GM18520 (cell line): ENCODE results near the gene PLCG1.
"Not testable (repeated sequence)": the region's sequence is repeated elsewhere in the genome, so short reads cannot be mapped to it uniquely, and the experiment has no call there.

Source experiments
- ATAC-seq: cut with Tn5 transposase; IDR thresholded peaks from one replicate; pipeline ENCODE4 v1.9.1; 2021; ENCODE audit not compliant: unreplicated experiment

Gene PLCG1

GRCh38 chr20:41124451-41125094 is 12.8 kb upstream of the PLCG1 start:
- ATAC-seq = no peak

- ATAC-seq = no peak
These were observed 11.5 kb upstream of the PLCG1 start for GRCh38 chr20:41125530-41126457.

DNA sequence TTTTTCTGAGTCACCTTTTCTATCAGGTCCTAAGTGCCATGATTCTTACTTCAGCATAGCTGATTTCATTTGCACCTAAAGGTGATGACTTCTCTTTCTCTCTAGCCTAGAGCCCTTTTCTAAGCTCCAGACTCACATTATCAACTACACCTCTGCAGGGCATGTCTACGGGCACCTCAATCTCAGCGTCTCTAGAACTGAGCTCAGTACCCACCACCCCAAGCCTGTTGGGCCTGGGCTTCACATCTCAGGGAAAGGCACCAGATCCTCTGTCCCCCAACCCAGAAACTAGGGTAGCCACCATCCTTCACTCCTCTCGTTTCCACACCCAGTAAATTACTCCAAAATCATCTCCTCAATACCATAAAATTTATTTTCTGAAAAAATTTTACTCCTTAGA is 10.6 kb upstream of the PLCG1 start:
- ATAC-seq = no peak

GRCh38 chr20:41128317-41128716 is 9.0 kb upstream of the PLCG1 start:
- ATAC-seq = not testable (repeated sequence)

DNA sequence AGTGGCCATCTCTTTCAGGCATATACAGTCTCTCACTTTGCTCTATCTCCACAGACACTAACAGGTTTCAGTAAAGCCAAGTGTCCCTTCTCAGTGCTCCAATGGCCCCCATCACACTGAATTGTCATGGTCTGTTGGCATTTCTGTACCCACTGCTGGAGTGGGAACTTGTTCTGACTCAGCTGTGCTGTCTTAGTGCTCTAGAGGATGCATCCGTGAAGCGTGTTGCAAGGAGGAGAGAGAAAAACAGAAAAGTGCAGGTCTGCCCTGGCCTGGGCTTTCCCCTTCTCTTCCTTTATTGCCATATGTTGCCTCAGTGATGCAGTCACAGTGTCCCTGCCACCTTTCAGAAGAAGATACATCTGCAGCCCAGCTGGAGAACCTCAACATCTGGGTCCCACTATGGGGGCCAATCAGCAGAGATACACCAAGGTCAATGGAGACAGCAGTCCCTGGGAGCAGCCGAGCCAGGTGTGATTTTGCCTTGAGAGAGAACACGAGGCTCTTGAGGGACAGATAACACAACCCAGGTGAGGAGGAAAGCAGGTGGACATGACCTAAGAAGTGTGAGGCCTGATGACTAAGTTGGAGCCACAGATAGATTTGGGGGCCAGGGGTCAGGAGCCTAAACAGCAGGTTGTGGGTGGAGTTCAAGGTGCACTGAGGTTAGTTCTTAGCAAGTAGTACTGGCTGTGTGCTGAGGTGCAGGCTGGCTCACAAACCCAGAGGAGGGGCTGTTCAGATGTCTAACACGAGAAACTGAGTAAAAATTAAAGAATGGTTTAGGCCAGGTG is 5.6 kb upstream of the PLCG1 start:
- peak; percentile 31 for ATAC-seq

- not testable (repeated sequence) for ATAC-seq
These were observed 5.0 kb upstream of the PLCG1 start for GRCh38 chr20:41132388-41132775.

GRCh38 chr20:41133709-41134361 is 3.5 kb upstream of the PLCG1 start:
- peak; percentile 48 for ATAC-seq

- no peak for ATAC-seq
These were observed 2.8 kb upstream of the PLCG1 start for GRCh38 chr20:41134362-41135186.

GRCh38 chr20:41135187-41135887 is 2.0 kb upstream of the PLCG1 start:
- no peak for ATAC-seq

GRCh38 chr20:41135888-41136679 is 1.3 kb upstream of the PLCG1 start:
- no peak for ATAC-seq

DNA sequence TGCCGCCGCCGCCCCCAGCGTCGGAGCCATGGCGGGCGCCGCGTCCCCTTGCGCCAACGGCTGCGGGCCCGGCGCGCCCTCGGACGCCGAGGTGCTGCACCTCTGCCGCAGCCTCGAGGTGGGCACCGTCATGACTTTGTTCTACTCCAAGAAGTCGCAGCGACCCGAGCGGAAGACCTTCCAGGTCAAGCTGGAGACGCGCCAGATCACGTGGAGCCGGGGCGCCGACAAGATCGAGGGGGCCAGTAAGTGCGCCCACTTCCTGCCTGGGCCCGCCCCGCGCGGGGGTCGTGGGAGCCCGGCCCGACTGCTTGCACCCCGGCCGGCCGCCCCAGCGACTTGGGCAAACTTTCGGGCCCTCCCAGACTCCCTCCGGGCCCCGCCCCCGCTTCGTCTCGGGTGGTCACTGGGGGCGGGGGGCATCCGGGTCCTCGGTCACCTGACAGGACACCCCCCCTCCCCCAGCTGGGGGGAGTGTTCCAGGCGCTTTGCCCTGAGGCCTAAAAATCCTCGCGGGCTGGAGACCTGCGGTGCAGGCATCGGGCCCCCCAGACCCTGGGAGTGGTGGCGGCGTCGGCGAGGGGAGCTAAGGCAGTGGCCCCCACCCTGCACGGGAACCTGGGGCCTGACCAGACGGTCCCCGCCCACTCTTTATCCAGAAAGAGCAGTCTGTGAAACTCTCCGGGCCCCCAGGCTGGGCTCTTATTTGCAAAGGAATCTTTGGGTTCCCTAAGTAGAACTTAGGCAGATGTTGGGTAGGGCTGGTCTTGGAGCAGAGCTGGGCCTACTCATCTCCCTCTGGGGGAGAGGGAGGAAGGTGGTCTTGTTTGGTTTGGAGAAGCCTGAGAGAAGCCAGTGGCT is 501 bp downstream of the PLCG1 start:
- ATAC-seq = no peak

DNA sequence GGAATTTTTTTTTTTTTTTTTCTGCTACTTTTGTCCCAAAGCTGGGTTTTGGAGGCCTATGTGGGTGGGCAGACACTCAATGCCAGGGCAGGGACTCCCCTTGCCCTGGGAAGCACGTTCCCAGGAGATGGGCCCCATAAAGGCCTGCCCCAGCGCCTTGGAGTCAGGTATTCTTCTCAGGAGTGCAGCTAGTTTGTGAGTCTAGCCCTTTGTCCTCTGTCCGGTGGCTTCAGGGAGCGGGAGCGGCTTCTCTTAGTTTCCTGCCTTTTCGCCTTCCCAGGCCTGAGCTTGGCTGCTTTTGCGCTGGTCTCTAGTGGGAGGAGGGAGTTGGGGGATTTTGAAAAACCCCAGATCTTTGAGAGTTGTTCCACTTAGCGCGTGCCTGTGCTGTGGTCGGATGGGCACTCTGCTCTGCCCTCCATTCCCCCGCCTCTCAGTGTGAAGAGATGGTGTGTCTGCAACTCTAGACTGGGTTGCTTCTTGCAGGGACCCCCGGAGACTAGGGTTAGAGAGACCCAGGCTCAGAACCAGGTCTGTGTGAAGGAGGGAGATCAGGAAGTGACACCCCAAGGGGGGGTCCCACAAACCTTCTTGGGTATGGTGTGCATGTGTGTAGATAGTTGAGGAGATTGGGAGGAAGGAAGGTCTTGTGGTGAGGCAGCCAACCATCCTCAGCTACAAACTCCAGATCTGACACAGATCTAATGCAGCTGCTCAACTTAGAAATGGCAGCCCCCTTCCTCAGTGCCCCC is 1.3 kb downstream of the PLCG1 start:
- ATAC-seq = no peak

DNA sequence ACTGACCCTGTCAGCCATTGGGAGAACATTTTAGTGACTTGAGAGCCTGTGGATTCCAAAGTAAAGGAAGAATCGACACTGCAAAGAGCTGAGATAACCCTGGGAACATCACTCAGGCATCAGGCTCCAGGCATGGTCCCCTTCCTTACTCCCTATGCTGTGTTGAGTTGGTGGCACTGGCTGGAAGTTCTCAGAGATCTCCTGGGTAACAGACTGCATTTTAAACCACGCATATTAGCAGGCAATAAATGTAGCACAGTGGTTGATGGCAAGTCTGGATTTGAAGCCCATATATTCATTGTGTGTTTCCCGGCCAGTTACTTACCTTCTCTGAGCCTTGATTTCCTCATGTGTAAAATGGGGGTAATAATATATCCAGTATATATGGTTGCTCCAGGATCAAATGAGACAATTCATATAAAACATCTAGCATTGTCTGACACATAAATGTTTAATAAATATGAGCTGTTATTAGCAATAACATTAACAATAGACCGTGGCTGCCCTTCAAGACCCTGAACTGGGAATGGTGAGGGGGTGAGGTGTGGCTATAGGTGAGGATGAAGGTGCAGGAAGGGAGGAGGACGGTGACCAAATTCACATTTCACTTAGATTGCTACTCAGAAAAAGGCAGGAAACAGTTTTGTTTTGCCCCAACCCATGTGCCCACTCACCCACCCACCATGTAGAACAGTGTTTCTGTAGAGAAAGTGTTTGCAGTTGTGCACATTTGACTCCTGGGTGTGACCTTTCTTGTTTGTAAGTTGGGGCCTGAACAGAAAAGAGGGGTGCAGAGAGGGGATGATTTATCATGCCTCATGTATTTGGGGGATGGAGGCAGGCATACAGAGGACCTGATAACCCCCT is 2.1 kb downstream of the PLCG1 start:
- no peak for ATAC-seq

DNA sequence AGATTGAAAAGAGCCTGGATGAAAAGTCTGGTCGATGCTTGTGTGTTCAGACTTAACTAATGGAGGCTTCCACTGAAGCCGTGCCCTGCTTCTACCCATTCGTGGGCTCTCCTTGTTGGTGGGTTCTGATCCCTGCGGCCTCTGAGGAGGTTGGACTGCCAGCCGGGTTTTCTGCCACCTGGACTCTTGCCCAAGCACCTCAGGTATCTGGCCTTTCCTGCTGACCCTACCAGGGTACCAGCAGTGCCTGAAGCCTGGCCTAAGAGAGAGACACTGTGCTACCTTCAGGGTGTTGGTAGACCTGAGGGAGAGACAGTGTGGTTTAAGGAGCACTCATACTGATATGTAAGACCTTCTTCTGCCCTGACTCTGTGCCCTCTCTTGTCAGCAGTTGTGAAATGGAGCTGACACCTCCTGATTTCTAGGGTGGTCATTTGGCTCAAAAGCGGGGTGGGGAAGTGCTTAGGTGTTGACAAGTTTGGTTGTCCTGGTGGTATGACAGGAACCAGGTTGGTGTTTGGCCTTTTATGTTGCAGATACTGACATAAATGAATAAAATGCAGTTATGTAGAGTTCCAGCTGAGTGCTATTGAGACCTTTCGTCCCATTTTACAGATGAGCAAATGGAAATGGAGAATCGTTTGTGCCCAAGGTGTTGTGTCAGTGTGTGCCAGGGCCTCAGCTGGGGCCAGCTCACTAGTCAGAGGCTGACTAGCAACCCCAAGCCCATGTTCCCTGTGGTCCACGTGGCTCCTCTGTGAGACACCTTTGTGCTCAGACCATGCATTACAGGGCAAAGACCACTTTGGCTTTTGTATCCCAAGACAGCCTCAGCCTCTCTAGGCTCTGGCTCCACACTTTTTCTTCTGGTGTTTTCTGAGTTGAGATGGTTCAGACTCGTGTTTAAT is 3.1 kb downstream of the PLCG1 start:
- ATAC-seq = no peak

- ATAC-seq = no peak
These were observed 3.9 kb downstream of the PLCG1 start for GRCh38 chr20:41141153-41141815.
